NCI-H510A treated with DMSO at 0.1 percent for 48 hours (cell line): ENCODE data around the gene MKNK1.
"Not testable (repeated sequence)": the region's sequence is repeated elsewhere in the genome, so short reads cannot be mapped to it uniquely, and the experiment has no call there.

Experiments used
- DNase-seq: peaks from one replicate; lab custom pipeline; 2025; lab: John Stamatoyannopoulos, UW

Gene MKNK1

DNA sequence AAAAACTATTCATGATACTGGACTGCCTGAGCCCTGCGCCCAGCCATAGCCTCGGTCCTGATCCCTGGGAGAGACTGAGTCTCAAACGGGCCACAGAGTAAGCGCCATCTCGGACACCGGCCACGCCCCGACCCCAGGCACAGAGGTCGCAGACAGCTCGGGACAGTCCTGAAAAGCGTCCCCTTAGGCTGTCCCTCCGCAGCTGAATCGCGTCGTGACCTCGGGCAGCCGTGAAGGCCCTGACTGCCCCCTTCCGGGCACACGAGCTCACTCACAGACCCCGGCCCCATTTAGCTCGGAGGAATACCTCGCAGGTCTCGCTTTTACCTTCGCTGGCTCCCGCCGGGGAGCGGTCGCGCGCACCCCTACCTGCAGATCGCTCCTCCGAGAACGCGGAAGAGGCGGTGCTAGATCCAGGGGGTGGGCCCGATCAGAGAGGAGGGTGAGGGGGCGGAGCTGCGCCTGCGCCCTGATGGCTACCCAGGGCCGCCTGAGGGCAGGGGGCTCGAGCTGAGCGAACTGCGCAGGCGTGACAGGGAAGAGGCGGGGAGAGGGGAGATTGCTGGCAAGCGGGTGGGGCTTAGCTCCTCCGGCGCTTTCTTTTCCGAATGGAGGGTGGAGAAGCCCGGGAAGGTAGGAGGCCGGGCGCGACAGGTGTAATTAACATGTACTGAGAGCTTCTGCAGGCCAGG is at the start of gene MKNK1:
TSS of gene MKNK1 (minus strand) at position 411 of the 692 bp plus-strand sequence. CDS start 20,941 bp downstream, outside the sequence.
- DNase-seq: peak; percentile 97

- no peak for DNase-seq
Observed at GRCh38 chr1:46653405-46653958, 49.4 kb upstream of the MKNK1 start.

- DNase-seq: no peak
Observed at GRCh38 chr1:46652321-46653100, 48.4 kb upstream of the MKNK1 start.

GRCh38 chr1:46651152-46651551 is 47.1 kb upstream of the MKNK1 start:
- not testable (repeated sequence) for DNase-seq

GRCh38 chr1:46650491-46650890 is 46.4 kb upstream of the MKNK1 start:
- no peak for DNase-seq

DNA sequence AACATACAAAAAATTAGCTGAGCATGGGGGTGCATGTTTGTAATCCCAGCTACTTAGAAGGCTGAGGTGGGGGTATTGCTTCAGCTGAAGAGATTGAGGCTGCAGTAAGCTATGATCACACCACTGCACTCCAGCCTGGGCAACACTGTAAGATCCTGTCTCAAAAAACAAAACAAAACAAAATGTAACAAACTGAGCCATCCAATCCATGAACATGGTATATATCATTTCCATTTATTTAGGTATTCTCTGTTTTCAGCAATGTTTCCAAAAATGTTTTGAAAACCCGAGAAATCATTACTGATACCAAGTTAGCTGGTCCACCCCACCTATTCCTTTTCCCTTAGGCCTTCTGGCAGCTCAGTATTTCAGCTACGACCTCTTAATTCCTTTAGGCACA is 45.7 kb upstream of the MKNK1 start:
- DNase-seq: no peak

GRCh38 chr1:46647611-46648010 is 43.5 kb upstream of the MKNK1 start:
- no peak for DNase-seq

- no peak for DNase-seq
Observed at GRCh38 chr1:46646844-46647243, 42.8 kb upstream of the MKNK1 start.

DNA sequence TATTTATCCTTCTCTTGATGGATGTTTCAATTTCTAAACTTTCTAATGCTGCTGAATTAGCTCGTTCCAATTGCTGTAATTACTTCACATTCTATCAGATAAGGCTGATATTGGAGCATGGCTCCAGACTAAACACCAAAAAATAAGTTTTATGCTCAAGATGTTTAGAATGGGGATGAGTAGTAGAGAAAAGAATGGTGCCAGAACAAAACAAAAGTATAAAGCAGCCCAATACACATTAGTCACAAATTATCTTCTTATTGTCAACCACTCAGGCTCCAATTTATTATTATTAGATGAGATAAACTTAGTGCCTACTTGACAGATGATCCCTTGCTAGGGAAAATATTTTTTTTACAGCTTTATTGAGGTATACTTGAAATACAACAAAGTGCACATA is 42.3 kb upstream of the MKNK1 start:
- no peak for DNase-seq

GRCh38 chr1:46645815-46646214 is 41.7 kb upstream of the MKNK1 start:
- DNase-seq: no peak

DNA sequence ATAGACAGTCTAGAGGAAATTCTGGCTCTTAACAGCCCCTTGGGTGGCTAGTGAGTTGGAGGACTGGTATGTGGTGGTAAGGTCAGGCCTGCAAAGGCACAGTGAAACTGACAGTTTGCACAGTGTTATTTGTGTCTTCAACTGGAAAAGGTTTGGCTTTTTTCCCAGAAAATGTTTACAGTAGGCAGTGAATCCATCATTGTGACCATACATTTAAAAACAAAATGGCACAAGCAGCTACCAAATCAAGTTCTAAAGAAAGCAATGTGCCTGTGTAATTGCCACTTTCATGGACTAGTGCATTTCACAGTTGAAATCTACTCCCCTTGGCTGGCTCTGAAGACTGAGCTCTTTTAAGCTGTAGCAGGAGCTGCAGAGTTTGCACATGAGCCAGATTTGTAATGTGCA is 39.3 kb upstream of the MKNK1 start:
- peak; percentile 55 for DNase-seq

GRCh38 chr1:46642115-46642680 is 38.1 kb upstream of the MKNK1 start:
- no peak for DNase-seq

DNA sequence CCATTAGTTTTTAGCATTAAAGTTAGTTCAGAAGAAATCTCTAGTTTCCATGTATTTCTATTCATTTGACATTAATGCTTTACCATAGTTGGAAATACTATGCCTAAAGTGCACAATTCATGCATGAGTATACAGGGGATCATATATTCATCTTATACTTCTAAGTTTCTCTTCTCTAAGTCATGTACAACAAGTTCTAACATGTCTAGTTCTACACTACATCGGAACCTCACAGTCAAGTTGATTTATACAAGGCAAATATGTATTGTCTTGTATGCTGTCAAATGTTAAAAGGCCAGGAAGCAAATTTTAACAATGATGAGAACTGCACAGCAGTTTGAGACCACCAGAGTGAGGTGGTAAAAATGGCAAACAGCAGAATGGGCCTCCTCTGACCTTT is 35.5 kb upstream of the MKNK1 start:
- DNase-seq: no peak

DNA sequence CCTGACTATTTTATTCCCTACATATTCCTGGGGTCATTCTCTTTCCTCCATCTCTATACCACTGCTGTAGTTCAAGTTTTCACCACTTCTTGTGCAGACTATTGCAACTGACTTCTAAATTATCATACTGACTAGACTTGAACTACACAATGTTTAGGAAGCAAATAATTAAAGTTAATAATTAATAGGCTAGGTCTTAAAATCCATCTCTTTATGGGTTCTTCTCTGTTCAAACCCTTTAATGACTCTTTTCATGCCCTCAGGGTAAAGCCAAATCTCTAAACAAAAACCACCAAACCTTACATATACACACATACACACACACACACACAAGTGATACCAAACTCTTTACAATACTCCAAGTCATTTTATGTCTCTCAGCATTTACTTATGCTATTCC is 34.9 kb upstream of the MKNK1 start:
- no peak for DNase-seq

- no peak for DNase-seq
Observed at GRCh38 chr1:46637444-46638083, 33.5 kb upstream of the MKNK1 start.

- no peak for DNase-seq
Observed at GRCh38 chr1:46635205-46635604, 31.1 kb upstream of the MKNK1 start.

DNA sequence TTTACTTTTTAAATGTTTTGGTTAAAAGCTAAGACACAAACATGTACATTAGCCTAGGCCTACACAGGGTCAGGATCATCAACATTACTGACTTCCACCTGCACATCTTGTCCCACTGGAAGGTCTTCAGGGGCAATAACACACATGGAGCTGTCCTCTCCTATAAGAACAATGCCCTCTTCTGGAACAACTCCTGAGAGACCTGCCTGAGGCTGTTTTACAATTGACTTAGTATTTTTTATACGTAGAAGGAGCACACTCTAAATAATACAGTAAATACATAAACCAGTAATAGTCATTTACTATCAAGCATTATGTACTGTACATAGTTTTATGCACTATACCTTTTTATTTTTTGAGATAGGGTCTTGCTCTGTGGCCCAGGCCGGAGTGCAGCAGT is 26.7 kb upstream of the MKNK1 start:
- no peak for DNase-seq

- DNase-seq: no peak
Observed at GRCh38 chr1:46623743-46624644, 19.9 kb upstream of the MKNK1 start.

DNA sequence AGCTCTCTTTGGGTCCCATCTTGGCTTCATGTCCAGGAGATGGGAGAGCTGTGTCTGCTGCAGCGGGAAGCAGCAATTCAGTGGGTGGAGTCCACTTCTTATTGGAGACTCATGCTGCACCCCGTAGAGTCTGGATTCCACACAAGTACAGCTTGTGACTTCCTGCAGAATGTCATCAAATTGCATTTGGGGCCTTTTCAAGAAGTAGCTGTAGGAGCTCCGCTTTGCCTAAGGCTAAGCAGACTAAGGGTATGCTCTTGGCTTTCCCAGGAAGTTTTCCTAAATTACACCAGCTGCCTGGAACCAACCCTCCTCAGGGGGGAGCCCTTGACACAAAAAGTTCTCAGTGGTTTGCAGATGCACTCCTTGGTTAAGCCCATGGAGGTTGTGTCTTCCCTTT is 18.3 kb upstream of the MKNK1 start:
- no peak for DNase-seq

- DNase-seq: no peak
Observed at GRCh38 chr1:46621930-46622329, 17.9 kb upstream of the MKNK1 start.

- no peak for DNase-seq
Observed at GRCh38 chr1:46619656-46620258, 15.7 kb upstream of the MKNK1 start.
